ENCODE measurements around the gene IRF2BPL.

The IRF2BPL gene

GRCh38 chr14:77028384-77029231 lies at the start of gene IRF2BPL:
TSS of gene IRF2BPL (minus strand) at chr14:77028708. CDS start at chr14:77027792, 916 bp downstream.
- DNase-seq = peak; percentile 76 to 99 (median 97)

- DNase-seq = no peak
Observed at GRCh38 chr14:77077040-77077439, 48.5 kb upstream of the IRF2BPL start.

DNA sequence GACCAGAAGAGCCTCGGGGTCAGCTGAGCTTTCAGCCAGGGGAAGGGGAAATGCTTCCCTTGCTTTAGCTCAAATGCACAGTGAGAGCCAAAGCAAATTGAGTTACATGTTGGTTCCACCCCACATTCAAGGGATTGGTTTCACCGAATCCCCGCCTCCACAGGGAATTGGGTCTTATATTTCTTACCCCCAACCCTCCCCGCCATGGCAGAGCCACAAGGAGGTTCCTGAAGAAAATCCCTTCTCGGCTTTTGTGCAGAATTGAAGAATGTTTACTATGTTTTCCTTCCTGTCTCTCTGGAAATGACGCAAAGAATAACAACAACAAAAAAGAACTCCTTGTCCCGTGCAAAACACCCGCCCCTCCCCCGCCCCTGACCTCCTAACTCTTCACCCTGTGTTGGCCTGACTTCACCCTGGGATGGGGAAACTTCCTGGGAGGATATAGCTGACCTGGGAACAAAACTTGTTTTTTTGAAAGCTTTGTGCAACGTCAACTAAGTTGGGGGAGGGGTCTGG lies 47.7 kb upstream of the IRF2BPL start:
- no peak for DNase-seq

- no peak for DNase-seq
Observed at GRCh38 chr14:77074969-77075368, 46.5 kb upstream of the IRF2BPL start.

DNA sequence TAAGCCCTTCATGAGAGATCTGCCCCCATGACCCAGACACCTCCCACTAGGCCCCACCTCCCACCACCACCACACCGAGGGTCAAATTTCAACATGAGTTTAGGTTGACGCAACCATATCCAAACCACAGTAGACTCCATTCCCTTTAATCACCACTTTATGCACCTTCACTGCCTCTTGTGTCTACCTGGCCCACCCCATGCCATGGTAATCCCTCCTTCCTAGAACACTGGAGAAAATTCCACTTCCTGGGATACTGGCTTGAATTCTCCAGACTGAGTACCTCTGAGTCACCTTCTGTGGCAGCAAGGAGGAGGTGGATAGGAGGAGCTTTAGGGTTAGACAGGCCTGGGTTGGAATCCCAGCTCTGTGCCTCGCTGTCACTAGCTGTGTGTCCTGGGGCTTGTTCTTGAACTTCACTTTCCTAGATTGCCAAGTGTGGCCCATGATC lies 43.5 kb upstream of the IRF2BPL start:
- DNase-seq = no peak

GRCh38 chr14:77069551-77069950 lies 41.0 kb upstream of the IRF2BPL start:
- DNase-seq = peak in 1 of 58 donors; percentile 14

DNA sequence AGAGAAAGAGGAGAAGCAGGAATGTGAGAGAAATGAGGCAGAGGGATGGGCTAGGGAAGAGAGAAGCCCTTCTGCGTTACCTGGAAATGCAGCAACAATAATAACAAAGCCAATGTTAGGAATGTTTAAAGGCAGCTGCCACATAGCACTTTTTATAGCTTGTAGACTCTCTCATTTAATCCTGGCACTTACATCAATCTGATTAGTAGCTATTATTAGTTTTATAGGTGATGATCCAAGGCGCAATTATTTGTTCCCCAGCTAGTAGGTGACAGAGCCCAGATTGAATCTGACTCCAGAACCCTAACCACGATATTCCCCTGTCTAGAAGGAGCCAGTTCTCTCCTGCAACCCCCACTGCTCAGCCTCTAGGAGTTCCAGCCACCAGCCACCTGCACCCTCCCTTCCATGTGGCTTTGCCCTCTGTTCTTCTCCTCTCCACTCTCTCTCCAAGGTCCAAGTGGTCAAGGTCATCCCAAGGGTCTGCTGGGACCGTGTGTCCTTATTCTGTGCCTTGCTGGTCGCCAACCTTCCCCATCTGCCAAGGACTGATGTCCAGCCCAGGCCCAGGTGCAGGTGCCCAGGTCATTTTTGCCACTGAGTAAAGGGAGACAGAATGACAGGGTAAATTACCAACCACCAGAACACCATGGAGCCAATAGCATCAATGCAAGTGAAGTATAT lies 40.2 kb upstream of the IRF2BPL start:
- no peak for DNase-seq

DNA sequence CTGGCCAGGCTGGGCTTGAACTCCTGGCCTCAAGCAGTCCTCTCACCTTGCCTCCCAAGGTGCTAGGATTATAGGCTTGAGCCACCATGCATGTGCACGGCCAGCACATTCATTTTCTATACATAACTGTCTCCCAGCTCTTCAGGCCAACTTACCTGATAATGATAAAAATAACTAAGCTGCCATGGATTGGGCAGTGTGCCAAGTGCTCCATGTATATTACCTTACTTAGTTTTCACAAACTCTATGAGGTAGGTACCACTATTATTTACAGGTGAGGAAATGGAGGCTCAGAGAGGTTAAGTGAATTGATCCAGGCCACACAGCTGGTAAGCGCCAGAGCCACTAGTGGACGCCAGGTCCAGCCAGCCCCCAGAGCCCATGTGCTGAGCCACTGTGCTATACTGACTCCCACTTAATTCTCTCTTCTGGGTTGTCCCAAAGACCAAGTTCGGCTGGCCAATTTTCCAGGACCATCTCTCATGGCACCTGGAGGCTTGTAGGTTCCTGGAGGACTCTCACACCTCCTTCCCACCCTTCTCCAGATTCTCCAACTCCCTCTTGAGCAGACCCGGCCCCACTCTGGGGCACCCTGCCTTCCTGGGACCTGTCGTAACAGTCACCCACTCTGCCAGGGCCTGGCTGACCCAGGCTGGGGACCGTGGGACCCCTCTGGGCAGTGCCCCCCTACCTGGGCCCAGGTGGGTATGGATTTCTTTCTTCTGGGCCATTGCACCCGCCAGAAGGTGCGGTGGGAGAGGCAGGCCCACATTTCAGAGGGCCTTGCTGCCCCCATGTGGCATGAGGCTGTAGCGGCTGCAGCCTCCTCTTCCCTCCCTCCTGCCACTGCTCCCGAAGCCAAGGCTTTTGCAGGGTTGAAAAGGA lies 39.4 kb upstream of the IRF2BPL start:
- DNase-seq = peak in 53 of 58 donors; percentile 17 to 88 (median 56)

DNA sequence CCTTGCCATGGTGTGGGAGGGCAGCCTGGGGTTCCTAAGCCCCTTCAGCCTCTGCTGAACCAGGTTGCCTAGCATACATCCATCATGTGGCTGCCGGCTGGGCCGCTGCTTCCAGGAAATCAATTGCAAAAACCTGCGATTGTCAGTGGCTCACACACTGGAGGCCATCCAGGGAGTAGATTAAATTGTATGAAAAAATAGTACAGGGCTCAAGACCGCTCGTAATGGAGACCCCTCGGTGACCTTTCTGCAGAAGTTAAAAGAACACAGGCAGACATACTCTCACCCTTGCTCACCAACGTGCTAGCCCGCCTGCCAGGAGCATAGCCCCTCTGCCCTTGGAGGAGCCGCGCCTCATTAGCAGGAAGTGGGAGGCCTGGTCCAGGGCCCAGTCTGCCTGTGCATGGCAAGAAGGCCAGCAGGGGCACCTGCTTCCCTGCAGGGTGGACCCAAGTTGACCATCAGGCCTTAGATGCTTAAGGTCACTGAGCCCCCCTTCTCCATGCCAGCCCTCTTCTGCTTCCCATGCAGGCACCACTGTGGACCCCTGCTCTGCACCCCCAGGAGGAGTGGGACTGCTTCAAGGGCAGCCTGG lies 38.2 kb upstream of the IRF2BPL start:
- no peak for DNase-seq

GRCh38 chr14:77065851-77066577 lies 37.5 kb upstream of the IRF2BPL start:
- no peak for DNase-seq

DNA sequence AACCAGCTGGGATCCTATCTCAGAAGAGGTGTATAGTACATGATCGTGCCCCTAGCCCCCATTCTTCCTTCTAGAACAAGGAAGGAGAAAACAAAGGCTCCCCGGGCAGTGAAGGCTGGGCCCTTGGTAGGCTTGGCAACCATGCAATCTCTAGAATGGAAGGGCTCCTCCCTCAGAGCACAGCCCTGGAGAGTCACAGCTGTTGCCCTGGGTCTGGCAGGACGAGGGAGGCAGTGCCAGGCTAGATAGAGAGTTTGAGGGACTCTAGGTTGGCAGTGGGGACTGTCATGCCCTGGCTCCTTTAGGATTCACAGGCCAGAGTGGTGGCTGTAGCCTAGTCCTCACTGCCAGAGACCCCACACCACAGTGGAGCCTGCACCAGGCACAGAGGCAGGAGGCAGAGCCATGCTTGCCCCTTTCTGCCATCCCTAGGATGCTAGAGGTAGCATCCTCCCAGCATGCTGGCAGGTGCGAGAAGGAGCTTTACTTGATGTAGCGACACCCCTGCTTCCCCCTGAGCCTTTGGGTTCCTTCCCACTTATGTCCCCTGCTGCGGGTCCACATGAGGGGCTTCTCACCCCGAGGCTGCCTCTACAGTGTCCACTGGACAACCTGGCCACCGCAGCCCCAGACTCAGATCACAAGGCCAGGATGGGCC lies 36.1 kb upstream of the IRF2BPL start:
- DNase-seq = peak in 7 of 58 donors; percentile 15 to 28 (median 24)

- DNase-seq = peak in 22 of 58 donors; percentile 20 to 74 (median 37)
Observed at GRCh38 chr14:77063571-77064171, 35.2 kb upstream of the IRF2BPL start.

- DNase-seq = no peak
Observed at GRCh38 chr14:77062261-77062660, 33.8 kb upstream of the IRF2BPL start.

DNA sequence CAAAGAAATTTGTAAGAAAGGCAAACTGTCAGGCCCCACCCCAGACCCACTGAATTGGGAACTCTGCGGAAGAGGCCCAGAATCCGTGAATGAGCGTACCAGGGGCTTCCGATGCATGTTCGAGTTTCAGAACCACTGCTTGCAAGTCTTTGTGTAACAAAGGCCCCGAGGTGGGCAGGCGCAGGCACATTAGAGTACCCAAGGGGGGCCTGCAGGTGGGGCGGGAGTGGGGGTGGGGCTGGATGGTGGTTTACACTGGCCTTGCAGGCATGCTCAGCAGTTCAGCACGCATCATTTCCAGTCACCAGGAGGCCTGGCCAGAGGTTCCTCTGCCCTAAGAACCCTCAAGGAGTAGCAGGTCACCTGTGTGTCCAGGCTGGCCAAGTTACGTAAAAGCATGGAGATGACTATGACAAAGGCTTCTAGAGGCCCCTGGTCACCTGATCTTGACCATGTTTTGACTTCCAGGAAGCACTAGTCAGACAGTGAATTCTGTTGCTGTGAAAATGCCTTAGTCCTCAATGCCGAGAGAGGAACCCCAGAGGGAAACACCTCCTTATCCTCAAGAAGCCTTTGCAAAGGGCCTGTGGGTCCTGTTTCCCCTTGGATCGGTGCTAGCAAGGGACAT lies 33.2 kb upstream of the IRF2BPL start:
- no peak for DNase-seq

DNA sequence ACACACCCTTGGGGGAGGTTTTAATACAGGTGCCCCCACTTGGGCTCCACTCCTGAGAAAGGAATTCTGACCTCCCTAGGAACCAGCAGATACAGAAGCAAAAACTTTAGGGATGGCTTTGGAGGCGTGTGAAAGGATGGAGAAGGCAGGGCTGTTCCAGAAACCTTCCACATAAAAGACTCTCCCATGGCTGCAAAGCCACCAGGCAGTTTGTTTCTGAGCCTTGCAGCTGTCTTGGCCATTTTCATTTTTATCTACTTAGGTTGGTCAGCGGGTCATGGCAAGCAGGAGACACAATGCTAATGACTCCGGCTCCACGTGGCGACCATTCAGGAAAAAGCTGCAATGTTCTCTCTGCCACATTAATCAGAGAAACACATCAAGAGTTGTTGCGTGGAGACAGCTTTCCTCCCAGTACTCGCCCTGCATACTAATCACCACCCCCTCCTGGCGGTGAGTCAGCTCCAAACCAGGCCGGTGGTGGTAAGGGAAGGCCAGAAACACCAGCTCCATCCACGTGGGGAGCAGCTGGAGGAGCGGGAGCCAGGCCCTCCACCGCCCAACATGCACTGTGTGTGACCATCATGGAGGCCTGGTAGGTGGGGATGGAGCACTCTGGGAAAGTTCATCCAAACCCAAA lies 30.9 kb upstream of the IRF2BPL start:
- peak in 56 of 58 donors; percentile 30 to 91 (median 78) for DNase-seq

DNA sequence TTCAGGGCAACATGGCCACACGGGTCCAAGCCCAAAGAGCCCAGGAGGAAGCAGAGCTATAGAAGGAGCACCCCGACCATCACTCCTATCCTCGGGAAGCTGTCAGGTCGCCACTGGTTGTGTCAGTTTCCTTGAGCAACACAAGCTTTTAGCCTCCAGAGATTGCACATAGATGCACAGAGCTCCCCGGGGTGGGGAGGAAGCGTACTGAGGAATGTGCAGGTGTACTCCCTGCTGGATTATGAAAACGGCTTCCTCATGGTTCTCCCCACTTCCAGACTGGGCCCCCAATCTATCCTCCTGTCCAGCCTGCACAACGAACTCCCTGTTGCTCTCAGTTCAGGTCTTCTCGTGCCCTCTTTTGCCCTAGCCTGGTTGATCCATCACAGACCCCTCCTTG lies 30.3 kb upstream of the IRF2BPL start:
- DNase-seq = no peak

DNA sequence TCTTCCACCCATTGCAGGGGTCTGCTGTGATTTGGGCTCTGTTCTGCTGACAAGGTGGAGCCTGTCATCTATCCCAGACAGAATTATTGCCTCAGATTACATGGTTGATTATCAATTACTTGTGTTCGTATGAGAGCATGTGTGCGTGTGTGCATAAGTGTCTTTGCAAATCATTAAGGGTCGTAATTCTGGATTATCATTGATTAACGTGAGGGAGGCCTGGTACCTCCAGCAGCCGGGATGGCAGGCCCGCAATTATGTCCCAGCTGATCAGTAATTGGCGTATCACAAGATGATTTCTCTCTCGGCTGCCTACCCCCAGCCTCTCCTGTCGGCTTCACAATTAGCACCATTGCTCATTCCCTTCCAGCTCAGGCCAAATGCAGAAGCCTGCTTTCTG lies 29.6 kb upstream of the IRF2BPL start:
- no peak for DNase-seq

- no peak for DNase-seq
Observed at GRCh38 chr14:77055981-77056380, 27.5 kb upstream of the IRF2BPL start.

All from anterior cingulate cortex (tissue), 58 donors.